HepG2 (cell line): Measurements from ENCODE around the gene SNX2.

ENCODE experiments used
- EP300 ChIP-seq, 3 experiments: sonication (generic) in 1 of 3; formaldehyde crosslinking in 1 of 3; IDR thresholded peaks; 2 replicates each; pipeline versions ENCODE4 v1.5.1 to v1.6.1; 2011 to 2020; ENCODE audit warnings: low read depth in 2 of 3, low read length in 2 of 3, borderline replicate concordance in 1 of 3, improper control_type of control experiment in 1 of 3, mild to moderate bottlenecking in 1 of 3, missing genetic modification reagents in 1 of 3, moderate library complexity in 1 of 3
- JUNB ChIP-seq: sonication (generic); formaldehyde crosslinking; IDR thresholded peaks from 2 replicates; pipeline ENCODE4 v1.8.0; 2022; ENCODE audit warnings: missing genetic modification reagents, mild to moderate bottlenecking, borderline replicate concordance
- KLF16 ChIP-seq, 2 experiments: sonication (generic) in 1 of 2; formaldehyde crosslinking in 1 of 2; IDR thresholded peaks; 2 replicates each; pipeline versions ENCODE4 v1.6.1 to v1.8.0; 2016 to 2023; ENCODE audit warnings: missing genetic modification reagents in 2 of 2, missing compliant biosample characterization in 1 of 2
- KLF9 ChIP-seq: IDR thresholded peaks from 2 replicates; pipeline ENCODE4 v1.6.1; 2016; ENCODE audit warnings: low read depth
- NR2C2 ChIP-seq: sonication (generic); formaldehyde crosslinking; IDR thresholded peaks from 2 replicates; pipeline ENCODE4 v1.4.0; 2020; ENCODE audit warnings: missing genetic modification reagents, mild to moderate bottlenecking, moderate library complexity, borderline replicate concordance
- SRF ChIP-seq: IDR thresholded peaks from 2 replicates; pipeline ENCODE4 v1.6.1; 2011; ENCODE audit warnings: mild to moderate bottlenecking, low read depth, low read length, moderate library complexity
- TCF7 ChIP-seq: sonication (generic); IDR thresholded peaks from 2 replicates; pipeline ENCODE4 v1.6.1; 2016; ENCODE audit warnings: antibody characterized with exemption, low read depth
- ZBTB38 ChIP-seq: sonication (generic); formaldehyde crosslinking; IDR thresholded peaks from 2 replicates; pipeline ENCODE4 v1.5.1; 2020; ENCODE audit warnings: mild to moderate bottlenecking, missing genetic modification reagents
- ZFX ChIP-seq: sonication (generic); formaldehyde crosslinking; IDR thresholded peaks from 2 replicates; pipeline ENCODE4 v1.4.0; 2020; ENCODE audit warnings: mild to moderate bottlenecking, low read depth, missing genetic modification reagents, moderate library complexity
- ZNF121 ChIP-seq: sonication (generic); formaldehyde crosslinking; IDR thresholded peaks from 2 replicates; pipeline ENCODE4 v1.5.0; 2020; ENCODE audit warnings: mild to moderate bottlenecking, missing genetic modification reagents
- ZNF24 ChIP-seq: fragments of 450-650 bp; IDR thresholded peaks from 2 replicates; pipeline ENCODE4 v1.6.1; 2017; ENCODE audit warnings: antibody characterized with exemption, mild to moderate bottlenecking
- ZNF557 ChIP-seq: sonication (generic); formaldehyde crosslinking; IDR thresholded peaks from 2 replicates; pipeline ENCODE4 v1.4.0; 2020; ENCODE audit warnings: missing genetic modification reagents
- TF ChIP-seq, protein P1 (sequence below): IDR thresholded peaks from 2 replicates; pipeline ENCODE4 v1.6.1; 2012; ENCODE audit warnings: inconsistent platforms
- TF ChIP-seq, protein P2 (sequence below): sonication (generic); formaldehyde crosslinking; IDR thresholded peaks from 2 replicates; pipeline ENCODE4 v1.5.0; 2020; ENCODE audit warnings: mild to moderate bottlenecking, missing genetic modification reagents, moderate library complexity

- TF ChIP-seq, protein P1, sequence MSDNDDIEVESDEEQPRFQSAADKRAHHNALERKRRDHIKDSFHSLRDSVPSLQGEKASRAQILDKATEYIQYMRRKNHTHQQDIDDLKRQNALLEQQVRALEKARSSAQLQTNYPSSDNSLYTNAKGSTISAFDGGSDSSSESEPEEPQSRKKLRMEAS: no peak
- TF ChIP-seq KLF9 (CRISPR knock-in tag): no peak
- no peak for TF ChIP-seq ZNF557 (CRISPR knock-in tag)
- TF ChIP-seq NR2C2 (CRISPR knock-in tag): no peak
- no peak for TF ChIP-seq SRF
- TF ChIP-seq EP300 (IDR thresholded peaks at IDR 0.05; ENCODE audit: low read depth in 2 of 2, low read length in 2 of 2): no peak
- TF ChIP-seq EP300 (CRISPR knock-in tag; IDR thresholded peaks at IDR 0.05; ENCODE audit: borderline replicate concordance): no peak
- TF ChIP-seq, protein P2, sequence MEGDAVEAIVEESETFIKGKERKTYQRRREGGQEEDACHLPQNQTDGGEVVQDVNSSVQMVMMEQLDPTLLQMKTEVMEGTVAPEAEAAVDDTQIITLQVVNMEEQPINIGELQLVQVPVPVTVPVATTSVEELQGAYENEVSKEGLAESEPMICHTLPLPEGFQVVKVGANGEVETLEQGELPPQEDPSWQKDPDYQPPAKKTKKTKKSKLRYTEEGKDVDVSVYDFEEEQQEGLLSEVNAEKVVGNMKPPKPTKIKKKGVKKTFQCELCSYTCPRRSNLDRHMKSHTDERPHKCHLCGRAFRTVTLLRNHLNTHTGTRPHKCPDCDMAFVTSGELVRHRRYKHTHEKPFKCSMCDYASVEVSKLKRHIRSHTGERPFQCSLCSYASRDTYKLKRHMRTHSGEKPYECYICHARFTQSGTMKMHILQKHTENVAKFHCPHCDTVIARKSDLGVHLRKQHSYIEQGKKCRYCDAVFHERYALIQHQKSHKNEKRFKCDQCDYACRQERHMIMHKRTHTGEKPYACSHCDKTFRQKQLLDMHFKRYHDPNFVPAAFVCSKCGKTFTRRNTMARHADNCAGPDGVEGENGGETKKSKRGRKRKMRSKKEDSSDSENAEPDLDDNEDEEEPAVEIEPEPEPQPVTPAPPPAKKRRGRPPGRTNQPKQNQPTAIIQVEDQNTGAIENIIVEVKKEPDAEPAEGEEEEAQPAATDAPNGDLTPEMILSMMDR (CRISPR knock-in tag): no peak
- TF ChIP-seq TCF7: no peak
- no peak for TF ChIP-seq ZNF24
- no peak for TF ChIP-seq ZBTB38 (CRISPR knock-in tag)
- no peak for TF ChIP-seq KLF16 (CRISPR knock-in tag; IDR thresholded peaks at IDR 0.05)
- no peak for TF ChIP-seq ZFX (CRISPR knock-in tag)
- no peak for TF ChIP-seq JUNB (CRISPR knock-in tag)
- no peak for TF ChIP-seq ZNF121 (CRISPR knock-in tag)
These were observed 30.6 kb downstream of the SNX2 start for GRCh38 chr5:122805481-122805880.
